Esophagus muscularis mucosa (tissue), 4 donors: Measurements from ENCODE around the gene MBOAT2. TPM values are rescaled to one million over a fixed set of nuclear protein-coding genes. Genes with fewer than 3 reads are reported as not detected.

ENCODE experiments used
- DNase-seq: peaks from one replicate; pipeline ENCODE4 v3.0.0-alpha.2; 2017; ENCODE audit errors: extremely low spot score
- H3K27ac ChIP-seq, 4 donors: fragments of 200-600 bp; sonication (generic); replicated peaks in 1 of 4; 1 replicate in 3 of 4; 2 replicates in 1 of 4; pipeline ENCODE4 v1.5.1; 2016 to 2019; ENCODE audit warnings: mild to moderate bottlenecking in 1 of 4
- H3K27me3 ChIP-seq, 4 donors: fragments of 200-600 bp; sonication (generic); one replicate each; pipeline versions ENCODE4 v1.5.1 to v1.6.0; 2016 to 2019
- H3K36me3 ChIP-seq, 4 donors: fragments of 200-600 bp; sonication (generic); one replicate each; pipeline ENCODE4 v1.5.1; 2016 to 2019
- H3K4me1 ChIP-seq, 4 donors: fragments of 200-600 bp; sonication (generic); one replicate each; pipeline ENCODE4 v1.5.1; 2016 to 2019
- H3K4me3 ChIP-seq, 4 donors: fragments of 200-600 bp; sonication (generic); 1 replicate in 2 of 4; 2 replicates in 2 of 4; pipeline ENCODE4 v1.5.1; 2016 to 2019; ENCODE audit warnings: mild to moderate bottlenecking in 4 of 4, moderate library complexity in 1 of 4
- H3K9me3 ChIP-seq, 4 donors: fragments of 200-600 bp; sonication (generic); 1 replicate in 3 of 4; 2 replicates in 1 of 4; pipeline ENCODE4 v1.5.1; 2016 to 2019
- EP300 ChIP-seq: sonication (generic); formaldehyde crosslinking; IDR thresholded peaks from one replicate; pipeline ENCODE4 v1.6.1; 2017; ENCODE audit warnings: antibody characterized with exemption
- POLR2A ChIP-seq: fragments of 450-650 bp; IDR thresholded peaks from one replicate; pipeline ENCODE4 v1.6.1; 2017; ENCODE audit warnings: antibody characterized with exemption, moderate library complexity, mild to moderate bottlenecking, low read depth
- POLR2AphosphoS5 ChIP-seq, 2 donors: sonication (generic); formaldehyde crosslinking; IDR thresholded peaks; one replicate each; pipeline ENCODE4 v1.6.1; 2017; ENCODE audit warnings: antibody characterized with exemption in 2 of 2
- WGBS: methylation state at CpG from one replicate; pipeline ENCODE4 v1.1.5; 2018; 5-methylcytosine and 5-hydroxymethylcytosine counted together
- intact Hi-C: fragments of 100-400 bp; cut with DNase I; formaldehyde crosslinking; loops from one replicate; pipeline ENCODE4 v1.15.1; 2023
- total RNA-seq, 4 donors: library from RNA; depleted of rRNA; stranded (reverse); fragments of >200 nt; gene quantifications; one replicate each; pipeline versions ENCODE4 v1.1.0 to v1.2.1, GENCODE V29; 2016
- TF ChIP-seq, protein P1 (sequence below), 3 experiments: fragments of 200-600 bp in 2 of 3; fragments of 450-650 bp in 1 of 3; sonication (generic) in 2 of 3; IDR thresholded peaks; one replicate each; pipeline ENCODE4 v1.5.1; 2017 to 2019; ENCODE audit warnings: antibody characterized with exemption in 3 of 3, mild to moderate bottlenecking in 2 of 3, moderate library complexity in 1 of 3

The MBOAT2 gene
- total RNA-seq, 4 donors from 2014 or later = 14.1 to 19.9 (median 17.0) TPM

GRCh38 chr2:8819194-8819593 is 184.3 kb downstream of the MBOAT2 start:
- no peak for DNase-seq
- WGBS = 83% methylated on average over 5 of the region's 5 CpGs

DNA sequence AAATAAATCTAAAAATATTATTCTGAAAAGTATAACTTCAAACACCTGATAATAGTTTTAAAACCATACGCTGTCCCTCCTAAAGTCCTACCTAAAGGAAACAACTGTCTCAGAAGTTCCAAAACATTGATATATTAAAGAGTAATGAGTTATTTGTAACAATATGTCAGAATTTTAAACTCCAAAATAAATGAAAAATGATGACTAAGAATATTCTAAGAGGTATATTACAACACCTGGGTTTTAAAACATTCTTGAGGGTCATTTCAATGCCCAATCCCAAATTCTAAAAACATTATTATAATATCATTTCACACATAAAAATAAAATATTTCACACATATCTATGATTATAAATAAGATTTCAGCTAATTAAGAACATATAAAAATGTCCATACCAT is 186.3 kb downstream of the MBOAT2 start:
- Histone ChIP-seq H3K4me3 (no peak overlapping the region), H3K4me1 (peaks cover 18 to 25% (median 25%) of the 10 kb centered on the region in 4 donors), H3K27me3 (no peaks in the 10 kb centered on the region), H3K27ac (no peak overlapping the region), H3K9me3 (no peaks in the 10 kb centered on the region), H3K36me3 (peaks cover under 1 to 59% (median 32%) of the 10 kb centered on the region in 4 donors)
- no peak for DNase-seq
- 95% methylated on average over 1 of the region's 1 CpG for WGBS
- intact Hi-C loops = no loop called here
- TF ChIP-seq POLR2A = no peak
- TF ChIP-seq EP300 = no peak
- no peak for TF ChIP-seq POLR2AphosphoS5 (IDR thresholded peaks at IDR 0.05)
- TF ChIP-seq, protein P1, sequence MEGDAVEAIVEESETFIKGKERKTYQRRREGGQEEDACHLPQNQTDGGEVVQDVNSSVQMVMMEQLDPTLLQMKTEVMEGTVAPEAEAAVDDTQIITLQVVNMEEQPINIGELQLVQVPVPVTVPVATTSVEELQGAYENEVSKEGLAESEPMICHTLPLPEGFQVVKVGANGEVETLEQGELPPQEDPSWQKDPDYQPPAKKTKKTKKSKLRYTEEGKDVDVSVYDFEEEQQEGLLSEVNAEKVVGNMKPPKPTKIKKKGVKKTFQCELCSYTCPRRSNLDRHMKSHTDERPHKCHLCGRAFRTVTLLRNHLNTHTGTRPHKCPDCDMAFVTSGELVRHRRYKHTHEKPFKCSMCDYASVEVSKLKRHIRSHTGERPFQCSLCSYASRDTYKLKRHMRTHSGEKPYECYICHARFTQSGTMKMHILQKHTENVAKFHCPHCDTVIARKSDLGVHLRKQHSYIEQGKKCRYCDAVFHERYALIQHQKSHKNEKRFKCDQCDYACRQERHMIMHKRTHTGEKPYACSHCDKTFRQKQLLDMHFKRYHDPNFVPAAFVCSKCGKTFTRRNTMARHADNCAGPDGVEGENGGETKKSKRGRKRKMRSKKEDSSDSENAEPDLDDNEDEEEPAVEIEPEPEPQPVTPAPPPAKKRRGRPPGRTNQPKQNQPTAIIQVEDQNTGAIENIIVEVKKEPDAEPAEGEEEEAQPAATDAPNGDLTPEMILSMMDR (IDR thresholded peaks at IDR 0.05) = no peak

More at GRCh38 chr2:8819194-8819593, 184.3 kb downstream of the MBOAT2 start:
- TF ChIP-seq EP300 (no peak), POLR2A (no peak), POLR2AphosphoS5 (IDR thresholded peaks at IDR 0.05) (no peak)
- TF ChIP-seq, protein P1 (IDR thresholded peaks at IDR 0.05) = no peak
- Histone ChIP-seq H3K4me3 (no peak overlapping the region), H3K4me1 (peaks cover 23 to 32% (median 30%) of the 10 kb centered on the region in 4 donors), H3K27me3 (no peaks in the 10 kb centered on the region), H3K36me3 (peaks cover 0 to 47% (median 24%) of the 10 kb centered on the region in 4 donors), H3K27ac (no peak overlapping the region), H3K9me3 (no peaks in the 10 kb centered on the region)
- intact Hi-C loops = no loop called here

- peaks cover 19 to 94% (median 62%) of the 10 kb centered on the region in 4 donors for H3K36me3 ChIP-seq
- intact Hi-C loops = no loop called here
- 97% methylated on average over 6 of the region's 6 CpGs for WGBS
- no peaks in the 10 kb centered on the region for H3K9me3 ChIP-seq
- H3K27ac ChIP-seq = no peak overlapping the region
- DNase-seq = no peak
- no peaks in the 10 kb centered on the region for H3K27me3 ChIP-seq
- peaks cover 6 to 16% (median 9%) of the 10 kb centered on the region in 4 donors for H3K4me1 ChIP-seq
- H3K4me3 ChIP-seq = no peak overlapping the region
- TF ChIP-seq POLR2A (no peak), POLR2AphosphoS5 (IDR thresholded peaks at IDR 0.05) (no peak), EP300 (no peak)
- TF ChIP-seq, protein P1 (IDR thresholded peaks at IDR 0.05) = no peak
Measured at GRCh38 chr2:8806885-8807704, 196.4 kb downstream of the MBOAT2 start.

- Histone ChIP-seq H3K27ac (no peak overlapping the region), H3K9me3 (no peaks in the 10 kb centered on the region), H3K36me3 (peaks cover 20 to 93% (median 59%) of the 10 kb centered on the region in 4 donors), H3K4me3 (no peak overlapping the region), H3K27me3 (no peaks in the 10 kb centered on the region), H3K4me1 (peaks cover 6 to 16% (median 9%) of the 10 kb centered on the region in 4 donors)
- 83% methylated on average over 6 of the region's 6 CpGs for WGBS
- no peak for TF ChIP-seq EP300
- TF ChIP-seq, protein P1 (IDR thresholded peaks at IDR 0.05) = no peak
- TF ChIP-seq POLR2AphosphoS5 (IDR thresholded peaks at IDR 0.05) = no peak
- no peak for TF ChIP-seq POLR2A
- DNase-seq = no peak
- intact Hi-C loops = no loop called here
Measured at GRCh38 chr2:8805278-8806210, 197.9 kb downstream of the MBOAT2 start.
